HG02885 (cell line): Measurements from ENCODE around the gene RRN3.
"Not testable (repeated sequence)": the region's sequence is repeated elsewhere in the genome, so short reads cannot be mapped to it uniquely, and the experiment has no call there.

ENCODE experiments used
- ATAC-seq: cut with Tn5 transposase; IDR thresholded peaks from one replicate; pipeline ENCODE4 v1.9.1; 2021; ENCODE audit warnings: mild to moderate bottlenecking; ENCODE audit not compliant: unreplicated experiment, poor library complexity

The RRN3 gene

GRCh38 chr16:15053904-15054303 lies 40.2 kb downstream of the RRN3 start:
- ATAC-seq = no peak

- ATAC-seq = no peak
Observed at GRCh38 chr16:15052747-15053476, 41.2 kb downstream of the RRN3 start.

DNA sequence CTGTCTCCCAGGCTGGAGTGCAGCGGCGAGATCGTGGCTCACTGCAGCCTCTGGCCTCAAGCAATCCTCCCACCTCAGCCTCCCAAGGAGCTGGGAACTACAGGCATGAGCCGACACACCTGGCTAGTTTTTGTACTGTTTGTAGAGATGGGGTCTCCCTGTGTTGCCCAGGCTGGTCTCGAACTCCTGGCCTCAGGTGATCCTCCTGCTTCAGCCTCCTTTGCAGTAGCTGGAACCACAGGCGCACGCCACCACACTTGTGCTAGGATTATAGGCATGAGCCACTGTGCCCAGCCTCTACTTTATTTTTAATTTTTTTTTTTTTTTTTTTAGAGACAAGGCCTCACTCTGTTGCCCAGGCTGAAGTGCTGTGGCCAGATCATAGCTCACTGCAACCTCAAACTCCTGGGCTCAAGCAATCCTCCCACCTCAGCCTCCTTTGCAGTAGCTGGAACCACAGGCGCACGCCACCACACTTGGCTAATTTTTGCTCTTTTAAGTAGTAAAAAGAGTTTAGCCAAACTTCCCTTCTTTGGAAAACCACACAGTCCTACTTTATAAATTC lies 42.6 kb downstream of the RRN3 start:
- no peak for ATAC-seq

DNA sequence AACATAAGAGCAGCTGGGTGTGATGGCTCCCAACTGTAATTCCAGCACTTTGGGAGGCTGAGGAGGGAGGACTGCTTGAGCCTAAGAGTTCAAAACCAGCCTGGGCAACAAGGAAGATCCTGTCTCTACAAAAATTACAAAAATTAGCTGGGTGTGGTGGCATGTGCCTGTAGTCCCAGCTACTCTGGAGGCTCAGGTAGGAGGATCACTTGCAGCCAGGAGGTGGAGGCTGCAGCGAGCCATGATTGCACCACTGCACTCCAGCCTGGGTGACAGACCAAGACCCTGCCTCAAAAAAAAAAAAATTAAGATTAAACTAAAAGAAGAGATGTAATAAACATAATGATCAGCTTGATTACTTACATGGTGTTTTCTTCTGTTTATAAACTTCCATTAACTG lies 43.6 kb downstream of the RRN3 start:
- not testable (repeated sequence) for ATAC-seq

- no peak for ATAC-seq
Observed at GRCh38 chr16:15049581-15050180, 44.4 kb downstream of the RRN3 start.

GRCh38 chr16:15046692-15047376 lies 47.2 kb downstream of the RRN3 start:
- ATAC-seq = no peak

DNA sequence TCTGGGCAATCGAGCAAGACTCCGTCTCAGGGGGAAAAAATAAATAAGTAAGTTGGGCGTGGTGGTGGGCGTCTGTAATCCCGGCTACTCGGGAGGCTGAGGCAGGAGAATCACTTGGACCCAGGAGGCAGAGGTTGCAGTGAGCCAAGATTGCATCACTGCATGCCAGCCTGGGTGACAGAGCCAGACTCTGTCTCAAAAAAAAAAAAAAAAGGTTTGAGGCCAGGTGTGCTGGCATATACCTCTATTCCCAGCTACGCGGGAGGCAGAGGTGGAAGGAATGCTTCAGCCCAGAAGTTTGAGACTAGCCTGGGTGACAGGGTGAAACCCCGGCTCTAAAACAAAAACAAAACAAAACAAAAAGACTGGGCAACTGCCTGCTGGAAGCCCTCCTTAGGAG lies 48.8 kb downstream of the RRN3 start:
- not testable (repeated sequence) for ATAC-seq

DNA sequence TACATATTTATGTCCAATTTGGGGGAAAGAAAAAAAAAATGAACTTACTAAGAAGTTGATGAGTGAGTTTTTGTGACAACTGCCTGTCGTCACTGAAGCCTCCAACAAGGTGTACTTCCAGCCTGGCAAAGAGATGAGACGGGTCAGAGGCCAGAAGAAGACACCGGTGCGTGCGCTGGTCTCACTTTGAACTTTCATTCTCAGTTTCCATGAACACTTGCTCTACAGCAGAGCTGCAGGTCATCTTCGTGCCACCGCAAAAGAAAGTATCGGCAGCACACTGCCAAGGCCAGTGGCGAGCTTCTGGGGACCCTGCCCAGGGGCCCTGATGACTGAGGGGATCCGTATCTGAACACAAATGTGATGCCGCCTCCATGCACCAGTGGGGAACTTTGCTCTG lies 49.8 kb downstream of the RRN3 start:
- ATAC-seq = no peak

DNA sequence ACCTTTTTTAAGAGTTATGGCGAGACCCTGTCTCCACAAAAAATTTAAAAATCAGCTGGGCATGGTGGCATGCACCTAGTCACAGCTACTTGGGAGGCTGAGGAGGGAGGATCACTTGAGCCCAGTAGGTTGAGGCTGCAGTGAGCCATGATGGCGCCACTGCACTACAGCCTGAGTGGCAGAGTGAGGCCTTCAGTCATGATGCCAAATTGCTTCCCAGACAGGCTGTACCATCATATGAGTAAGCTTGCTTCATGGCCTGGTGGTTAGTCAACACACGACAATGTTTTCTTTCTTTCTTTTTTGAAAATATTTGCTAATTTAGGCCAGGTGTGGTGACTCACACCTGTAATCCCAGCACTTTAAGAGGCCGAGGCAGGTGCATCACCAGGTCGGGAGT lies 50.7 kb downstream of the RRN3 start:
- ATAC-seq = no peak

DNA sequence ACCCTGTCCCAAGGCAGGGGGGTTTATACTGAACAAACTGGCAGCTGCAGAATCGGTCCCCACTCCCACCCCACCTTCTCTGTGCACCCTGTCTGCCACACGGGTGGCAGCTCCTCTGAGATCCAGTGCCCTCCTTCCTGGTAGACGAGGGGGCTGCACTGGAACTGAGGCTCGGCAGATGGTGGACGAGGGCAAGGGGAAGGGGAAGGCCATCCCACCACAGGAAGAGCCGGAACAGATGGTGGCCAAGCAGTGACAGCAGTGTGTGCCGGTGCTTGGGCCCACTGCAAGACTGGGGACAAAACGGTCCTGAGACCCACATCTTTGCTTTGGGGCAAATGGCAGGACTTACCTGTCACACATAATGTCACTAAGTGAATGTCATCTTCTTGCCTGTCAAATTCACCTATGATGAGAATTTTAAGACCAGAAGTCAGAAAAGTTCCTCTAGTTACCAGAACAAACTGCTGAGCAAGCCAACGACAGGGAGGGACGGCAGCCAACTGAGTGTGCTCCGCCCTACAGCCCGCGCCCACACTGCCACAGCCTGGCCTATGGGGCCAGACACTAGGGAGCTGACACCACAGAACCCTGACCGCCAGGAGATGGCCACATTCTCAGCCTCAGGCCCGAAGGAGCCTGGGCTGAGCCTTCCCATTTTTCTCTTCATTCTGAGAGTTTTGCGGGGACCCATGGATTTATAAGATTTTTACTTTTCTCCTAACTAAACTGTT lies 52.6 kb downstream of the RRN3 start:
- no peak for ATAC-seq

GRCh38 chr16:15038689-15039088 lies 55.4 kb downstream of the RRN3 start:
- no peak for ATAC-seq

DNA sequence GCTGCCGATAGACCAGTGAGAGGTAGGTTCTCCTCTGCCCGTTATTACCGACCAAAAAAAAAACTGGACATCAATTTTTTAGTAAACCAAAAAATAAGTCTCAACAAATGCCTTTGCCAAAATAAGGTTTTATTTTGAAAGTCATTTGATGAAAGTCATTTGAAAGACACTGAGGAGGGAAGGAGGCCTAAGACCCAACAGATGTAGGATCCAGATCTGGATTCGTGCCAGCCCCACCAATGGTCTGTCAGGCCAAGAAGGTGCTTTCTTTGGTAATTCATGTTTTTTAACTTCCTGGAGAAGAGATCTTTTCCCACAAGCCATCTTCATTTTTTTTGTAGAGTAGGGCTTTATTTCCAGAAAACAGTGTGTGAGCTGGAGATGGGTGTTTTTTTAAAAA lies 56.3 kb downstream of the RRN3 start:
- no peak for ATAC-seq

DNA sequence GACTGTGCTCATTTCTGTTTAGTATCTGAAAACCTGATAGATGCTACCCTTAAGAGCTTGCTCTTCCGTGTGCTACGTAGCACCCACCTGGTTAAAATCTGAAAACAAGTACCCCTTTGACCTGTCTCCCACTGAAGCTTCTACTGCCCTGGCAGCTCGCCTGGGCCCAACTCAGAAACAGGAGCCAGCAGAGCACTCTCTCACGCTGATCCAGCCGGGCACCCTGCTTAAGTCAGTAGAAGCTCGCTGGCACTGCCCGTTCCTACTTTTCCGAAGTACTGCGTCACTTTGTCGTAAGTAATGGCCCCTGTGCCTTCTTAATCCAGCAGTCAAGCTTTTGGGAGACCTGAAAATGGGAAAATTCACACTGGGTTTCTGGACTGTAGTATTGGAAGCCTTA lies 57.1 kb downstream of the RRN3 start:
- ATAC-seq = no peak

- ATAC-seq = no peak
Observed at GRCh38 chr16:15035163-15035729, 58.8 kb downstream of the RRN3 start.

GRCh38 chr16:15034266-15035162 lies 59.6 kb downstream of the RRN3 start:
- ATAC-seq = no peak

- ATAC-seq = no peak
Observed at GRCh38 chr16:15033309-15033707, 60.8 kb downstream of the RRN3 start.

DNA sequence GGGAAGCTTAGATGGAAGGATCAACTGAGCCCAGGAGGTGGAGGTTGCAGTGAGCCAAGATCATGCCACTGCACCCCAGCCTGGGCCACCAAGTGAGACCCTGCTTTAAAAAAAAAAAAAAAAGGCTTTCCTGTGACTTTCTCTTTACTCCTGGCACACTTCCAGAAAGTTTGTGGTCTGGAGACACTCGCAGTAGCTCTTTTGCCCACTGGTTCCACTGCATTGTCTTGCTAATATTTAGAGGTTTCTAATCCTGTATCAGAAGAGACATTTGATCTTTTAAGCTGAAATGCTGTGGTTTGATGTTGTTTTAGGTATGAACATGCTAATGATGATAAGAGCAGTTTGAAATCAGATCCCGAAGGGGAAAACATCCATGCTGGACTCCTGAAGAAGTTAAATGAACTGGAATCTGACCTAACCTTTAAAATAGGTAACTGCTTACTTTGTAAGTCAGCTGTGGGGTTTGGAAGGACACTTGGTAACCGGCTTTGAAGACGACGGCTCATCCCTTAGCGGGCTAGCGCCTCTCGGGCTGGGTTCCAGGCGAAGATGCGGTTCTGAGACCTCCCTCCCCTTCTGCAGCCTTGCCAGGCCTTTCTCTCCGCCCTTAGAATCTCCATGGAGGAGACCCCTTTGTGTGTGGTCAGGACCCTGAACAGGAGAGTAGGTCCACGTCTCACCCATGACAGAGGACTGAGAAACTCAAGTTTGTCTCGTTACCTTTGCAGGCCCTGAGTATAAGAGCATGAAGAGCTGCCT lies 61.3 kb downstream of the RRN3 start:
- ATAC-seq = no peak

DNA sequence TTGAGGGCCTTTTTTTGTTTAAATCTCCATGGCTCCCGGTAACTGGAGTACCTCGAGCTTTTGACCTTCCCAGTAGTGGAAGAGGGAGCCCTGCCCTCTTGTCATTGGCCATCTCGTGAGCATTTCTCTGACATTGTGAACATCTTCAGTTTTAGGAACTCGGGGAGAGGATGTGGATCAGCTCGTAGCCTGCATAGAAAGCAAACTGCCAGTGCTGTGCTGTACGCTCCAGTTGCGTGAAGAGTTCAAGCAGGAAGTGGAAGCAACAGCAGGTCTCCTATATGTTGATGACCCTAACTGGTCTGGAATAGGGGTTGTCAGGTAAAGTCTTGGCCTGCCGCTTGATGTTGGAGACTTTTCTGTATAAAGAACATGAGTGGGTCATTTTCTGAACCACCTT lies 62.5 kb downstream of the RRN3 start:
- ATAC-seq = no peak

- no peak for ATAC-seq
Observed at GRCh38 chr16:15031179-15031578, 62.9 kb downstream of the RRN3 start.
